ENCODE data around the gene TCEA2. TPM values are rescaled to one million over a fixed set of nuclear protein-coding genes. Genes with fewer than 3 reads are reported as not detected.

The TCEA2 gene
- total and polyA plus RNA-seq, 2 donors (not counting 1 experiment from before 2014, with no cell fraction given): 58.1 to 63.9 TPM

DNA sequence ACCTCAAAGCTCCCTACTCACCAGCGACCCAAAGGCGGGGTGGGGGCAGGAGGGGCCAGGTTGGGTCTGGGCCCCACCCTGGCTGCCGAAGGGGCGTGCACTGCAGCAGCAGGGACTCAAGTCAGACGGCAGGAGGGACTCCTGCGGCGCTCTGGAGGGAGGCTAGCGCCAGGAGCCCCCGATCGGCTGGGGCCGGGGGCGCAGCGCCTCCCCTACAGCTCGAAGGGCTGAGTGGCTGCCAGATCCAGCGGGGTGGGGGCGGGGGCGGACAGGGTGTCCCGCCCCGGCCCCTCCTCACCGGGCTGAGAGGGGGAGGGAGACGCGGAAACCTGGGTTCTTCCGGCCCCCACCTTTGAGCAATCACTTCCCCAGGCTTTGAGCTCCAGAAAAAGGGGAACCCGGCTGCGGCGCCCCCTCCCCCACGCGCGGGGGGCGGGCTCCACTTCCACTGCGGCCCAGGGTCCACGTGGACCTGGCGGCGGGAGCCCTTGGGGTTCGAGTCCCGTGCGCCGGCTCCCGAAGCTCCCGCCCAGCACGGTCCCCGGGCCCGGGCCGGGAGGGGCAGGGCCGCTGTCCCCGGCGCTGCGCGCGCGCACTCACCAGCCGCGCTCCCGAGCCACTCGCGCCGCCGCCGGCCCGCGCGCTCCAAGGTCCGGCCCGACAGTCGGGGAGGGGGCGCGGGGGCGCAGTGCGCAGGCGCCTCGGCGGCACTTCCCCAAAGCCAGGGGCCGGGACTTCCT lies 16.4 kb downstream of the TCEA2 start, which contains the start of gene RGS19:
RGS19 (minus strand) TSS at position 246 of the 740 bp plus-strand sequence. CDS start 2,632 bp downstream, outside the sequence.
- intact Hi-C loops (cut with micrococcal nuclease): loop anchor here (1.0 to 5.0 kb wide), 5 partner anchors 16 to 178 kb away; partner anchors contain the start of genes PCMTD2, PRPF6, TCEA2 and UCKL1
- H3K4me3 Mint-ChIP-seq: peak within 1 kb of the TSS; percentile 87
- H3K27me3 ChIP-seq (replicated peaks in 1 of 4; ENCODE audit: control extremely low read depth in 1 of 4, control insufficient read depth in 3 of 4, insufficient read depth in 4 of 4, low read length in 3 of 4): peaks cover 0 to 3% (median under 1%) of the 10 kb centered on the region in 4 experiments
- POLR2A ChIA-PET: interaction anchor here (0.6 to 5.5 kb wide), 10 partner anchors 10 to 332 kb away, joined by 3 to 55 read pairs (median 6); partner anchors contain the start of genes SAMD10 and TCEA2
- no peaks in the 10 kb centered on the region for H3K9me3 ChIP-seq (ENCODE audit: control extremely low read depth in 1 of 3, control insufficient read depth in 2 of 3, insufficient read depth in 1 of 3, low read length in 2 of 3)
- peak within 1 kb of the TSS; percentile 93 for H3K27ac Mint-ChIP-seq
- H3K27ac ChIP-seq (ENCODE audit: low read length in 2 of 2): peak within 1 kb of the TSS; percentile 77 to 94
- peaks cover 57% of the 10 kb centered on the region for H3K4me1 Mint-ChIP-seq
- peak within 1 kb of the TSS; percentile 65 for H2AFZ ChIP-seq (ENCODE audit: insufficient read depth, low read depth, low read length, poor library complexity, severe bottlenecking)
- peak within 1 kb of the TSS; percentile 96 for H3K4me2 ChIP-seq (replicated peaks; ENCODE audit: low read depth, low read length, poor library complexity, severe bottlenecking)
- TF ChIP-seq EZH2 (IDR thresholded peaks at IDR 0.05; ENCODE audit: borderline replicate concordance, insufficient read depth, low read depth, low read length, poor library complexity, severe bottlenecking): no peak
- TF ChIP-seq, protein P1, sequence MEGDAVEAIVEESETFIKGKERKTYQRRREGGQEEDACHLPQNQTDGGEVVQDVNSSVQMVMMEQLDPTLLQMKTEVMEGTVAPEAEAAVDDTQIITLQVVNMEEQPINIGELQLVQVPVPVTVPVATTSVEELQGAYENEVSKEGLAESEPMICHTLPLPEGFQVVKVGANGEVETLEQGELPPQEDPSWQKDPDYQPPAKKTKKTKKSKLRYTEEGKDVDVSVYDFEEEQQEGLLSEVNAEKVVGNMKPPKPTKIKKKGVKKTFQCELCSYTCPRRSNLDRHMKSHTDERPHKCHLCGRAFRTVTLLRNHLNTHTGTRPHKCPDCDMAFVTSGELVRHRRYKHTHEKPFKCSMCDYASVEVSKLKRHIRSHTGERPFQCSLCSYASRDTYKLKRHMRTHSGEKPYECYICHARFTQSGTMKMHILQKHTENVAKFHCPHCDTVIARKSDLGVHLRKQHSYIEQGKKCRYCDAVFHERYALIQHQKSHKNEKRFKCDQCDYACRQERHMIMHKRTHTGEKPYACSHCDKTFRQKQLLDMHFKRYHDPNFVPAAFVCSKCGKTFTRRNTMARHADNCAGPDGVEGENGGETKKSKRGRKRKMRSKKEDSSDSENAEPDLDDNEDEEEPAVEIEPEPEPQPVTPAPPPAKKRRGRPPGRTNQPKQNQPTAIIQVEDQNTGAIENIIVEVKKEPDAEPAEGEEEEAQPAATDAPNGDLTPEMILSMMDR (IDR thresholded peaks at IDR 0.05): no peak
- peaks cover 20% of the 10 kb centered on the region for H3K79me2 ChIP-seq (ENCODE audit: control insufficient read depth, insufficient read depth, low read length)
- H3K27me3 Mint-ChIP-seq: no peaks in the 10 kb centered on the region
- H3K36me3 ChIP-seq (replicated peaks in 1 of 2; ENCODE audit: control extremely low read depth in 1 of 2, control insufficient read depth in 1 of 2, extremely low read depth in 1 of 2, insufficient read depth in 2 of 2, low read length in 1 of 2): peaks cover 0 to 19% of the 10 kb centered on the region in 2 experiments
- no peaks in the 10 kb centered on the region for H3K9me3 Mint-ChIP-seq (ENCODE audit: insufficient read depth)
- under 1% methylated on average over 68 of the region's 73 CpGs for WGBS (ENCODE audit: insufficient coverage)
- peak; percentile 95 for DNase-seq
- H3K4me3 ChIP-seq (ENCODE audit: control extremely low read depth in 1 of 5, extremely low read depth in 1 of 5, insufficient read depth in 1 of 5, low read depth in 2 of 5, low read length in 4 of 5): peak within 1 kb of the TSS; percentile 80 to 98 (median 96)
- peaks cover 52% of the 10 kb centered on the region for H4K20me1 ChIP-seq (ENCODE audit: control insufficient read depth, insufficient read depth, low read length, poor library complexity, severe bottlenecking)
- H3K9ac ChIP-seq (ENCODE audit: low read length): peak within 1 kb of the TSS; percentile 85
- peaks cover 46 to 75% of the 10 kb centered on the region in 2 donors for H3K4me1 ChIP-seq (ENCODE audit: control insufficient read depth in 2 of 2, insufficient read depth in 2 of 2, low read length in 2 of 2)
- CTCF ChIA-PET: interaction anchor here (0.6 to 11.8 kb wide), 12 partner anchors 10 to 100 kb away, joined by 3 to 220 read pairs (median 4); partner anchors contain the start of genes NPBWR2 and SAMD10
- peak; percentile 46 for ATAC-seq (ENCODE audit: low read depth)

All from B cell (primary cell).